LNCaP clone FGC (cell line): ENCODE data around the gene ACSBG1.

ENCODE experiments used
- DNase-seq: peaks from one replicate; pipeline ENCODE4 v3.0.0-alpha.2; 2011; ENCODE audit warnings: low read depth
- H3K4me3 ChIP-seq: 2 replicates; pipeline ENCODE4 v1.5.1; 2011; ENCODE audit warnings: mild to moderate bottlenecking, low read depth, low read length, control low read depth
- CTCF ChIP-seq: IDR thresholded peaks from 2 replicates; pipeline ENCODE4 v1.5.1; 2012; ENCODE audit warnings: mild to moderate bottlenecking; ENCODE audit not compliant: control insufficient read depth, insufficient read depth; ENCODE audit errors: extremely low read depth

Gene ACSBG1

GRCh38 chr15:78207641-78208340 lies 26.6 kb downstream of the ACSBG1 start:
- DNase-seq = no peak
- no peak overlapping the region for H3K4me3 ChIP-seq
- no peak for TF ChIP-seq CTCF

GRCh38 chr15:78207110-78207458 lies 27.3 kb downstream of the ACSBG1 start:
- DNase-seq = no peak
- no peak for TF ChIP-seq CTCF
- no peak overlapping the region for H3K4me3 ChIP-seq

GRCh38 chr15:78206326-78207109 lies 27.8 kb downstream of the ACSBG1 start:
- TF ChIP-seq CTCF = no peak
- no peak for DNase-seq
- no peak overlapping the region for H3K4me3 ChIP-seq

GRCh38 chr15:78205856-78206255 lies 28.5 kb downstream of the ACSBG1 start:
- H3K4me3 ChIP-seq = no peak overlapping the region
- no peak for TF ChIP-seq CTCF
- no peak for DNase-seq

GRCh38 chr15:78205337-78205736 lies 29.0 kb downstream of the ACSBG1 start:
- no peak for TF ChIP-seq CTCF
- H3K4me3 ChIP-seq = no peak overlapping the region
- DNase-seq = no peak

- no peak for TF ChIP-seq CTCF
- no peak overlapping the region for H3K4me3 ChIP-seq
- DNase-seq = no peak
These were observed 29.7 kb downstream of the ACSBG1 start for GRCh38 chr15:78204351-78205309.
